Endothelial cell of umbilical vein (primary cell): ENCODE results near the gene HINFP. TPM values are rescaled to one million over a fixed set of nuclear protein-coding genes. Genes with fewer than 3 reads are reported as not detected.

Source experiments
- BruUV-seq: library from RNA; stranded (reverse); fragments of 400-500 nt; replicated peaks from 2 replicates; lab custom pipeline; 2021; lab: Mats Ljungman, UMichigan
- CTCF ChIA-PET: fragments of 300-600, 350-600 bp; sonication (Branson Sonifier 250); formaldehyde crosslinking; loops from one replicate; lab custom pipeline; 2021; ENCODE audit warnings: antibody characterized with exemption, inconsistent platforms; lab: Charles Lee
- POLR2A ChIA-PET: fragments of 300-600, 350-600 bp; sonication (Branson Sonifier 250); formaldehyde crosslinking; loops from one replicate; lab custom pipeline; 2021; ENCODE audit warnings: antibody characterized with exemption, inconsistent platforms; lab: Charles Lee
- DNase-seq: peaks from one replicate; pipeline ENCODE4 v3.0.0-alpha.2; 2011; ENCODE audit warnings: low read depth, low spot score
- FAIRE-seq: peaks from 2 replicates; lab custom pipeline; 2011; peaks lifted over from hg19 to GRCh38; lab: Jason Lieb, UNC
- H2AFZ ChIP-seq: 2 replicates; pipeline ENCODE4 v1.6.0; 2012; ENCODE audit warnings: low read depth, low read length, control low read depth, inconsistent platforms
- H3K27ac ChIP-seq: 2 replicates; pipeline ENCODE4 v1.5.1; 2011; ENCODE audit warnings: low read depth, mild to moderate bottlenecking, control low read depth, low read length, moderate library complexity; ENCODE audit not compliant: insufficient read depth
- H3K27me3 ChIP-seq, 2 experiments: 2 replicates each; pipeline versions ENCODE4 v1.6.0 to v1.6.1; 2011; ENCODE audit warnings: low read length in 2 of 2, mixed read lengths in 1 of 2; ENCODE audit not compliant: control insufficient read depth in 2 of 2, insufficient read depth in 2 of 2
- H3K36me3 ChIP-seq, 2 experiments: 2 replicates in 1 of 2; 3 replicates in 1 of 2; pipeline ENCODE4 v1.5.1; 2011; ENCODE audit warnings: low read length in 2 of 2, mild to moderate bottlenecking in 1 of 2, moderate library complexity in 1 of 2; ENCODE audit not compliant: control insufficient read depth in 2 of 2, insufficient read depth in 2 of 2; ENCODE audit errors: extremely low read depth in 1 of 2
- H3K4me1 ChIP-seq: 3 replicates; pipeline ENCODE4 v1.5.1; 2011; ENCODE audit warnings: mild to moderate bottlenecking, low read length; ENCODE audit not compliant: control insufficient read depth, insufficient read depth; ENCODE audit errors: extremely low read depth
- H3K4me2 ChIP-seq: 2 replicates; pipeline ENCODE4 v1.6.1; 2011; ENCODE audit warnings: low read length, control low read depth, mixed read lengths; ENCODE audit not compliant: insufficient read depth
- H3K4me3 ChIP-seq, 3 experiments: fragments of 200-600 bp in 1 of 3; sonication (generic), shearing (Covaris generic) in 1 of 3; replicated peaks in 1 of 3; 2 replicates each; pipeline ENCODE4 v1.5.1; 2011 to 2016; ENCODE audit warnings: control low read depth in 3 of 3, low read length in 3 of 3, mild to moderate bottlenecking in 2 of 3, inconsistent platforms in 1 of 3, low read depth in 1 of 3, moderate library complexity in 1 of 3; ENCODE audit not compliant: insufficient read depth in 1 of 3
- H3K79me2 ChIP-seq: 2 replicates; pipeline ENCODE4 v1.6.0; 2012; ENCODE audit warnings: low read length, inconsistent platforms; ENCODE audit not compliant: control insufficient read depth, insufficient read depth
- H3K9ac ChIP-seq: replicated peaks from 2 replicates; pipeline ENCODE3; 2011; ENCODE audit warnings: low read length, control low read depth; ENCODE audit not compliant: insufficient read depth; ENCODE audit errors: extremely low read depth
- H3K9me1 ChIP-seq: replicated peaks from 3 replicates; pipeline ENCODE4 v1.6.0; 2011; ENCODE audit warnings: mild to moderate bottlenecking, low read length; ENCODE audit not compliant: control insufficient read depth, insufficient read depth; ENCODE audit errors: extremely low read depth
- H3K9me3 ChIP-seq: replicated peaks from 2 replicates; pipeline ENCODE4 v1.5.1; 2012; ENCODE audit warnings: low read length, inconsistent platforms; ENCODE audit not compliant: control insufficient read depth, insufficient read depth
- H4K20me1 ChIP-seq: replicated peaks from 2 replicates; pipeline ENCODE3; 2011; ENCODE audit warnings: mild to moderate bottlenecking, low read length; ENCODE audit not compliant: control insufficient read depth, insufficient read depth; ENCODE audit errors: extremely low read depth
- CTCF ChIP-seq, 2 donors: IDR thresholded peaks; 1 replicate in 1 of 2; 2 replicates in 1 of 2; pipeline ENCODE4 v1.5.1; 2011; ENCODE audit warnings: low read length in 2 of 2, mild to moderate bottlenecking in 2 of 2, moderate library complexity in 2 of 2, control low read depth in 1 of 2, inconsistent platforms in 1 of 2, low read depth in 1 of 2; ENCODE audit not compliant: insufficient read depth in 1 of 2; ENCODE audit errors: extremely low read depth in 1 of 2
- EZH2 ChIP-seq: IDR thresholded peaks from 2 replicates; pipeline ENCODE4 v1.6.1; 2012; ENCODE audit warnings: borderline replicate concordance, low read depth, mild to moderate bottlenecking, moderate library complexity, low read length, inconsistent platforms; ENCODE audit not compliant: severe bottlenecking
- FOS ChIP-seq: IDR thresholded peaks from 2 replicates; pipeline ENCODE4 v1.6.1; 2011; ENCODE audit warnings: mild to moderate bottlenecking, low read length, moderate library complexity, borderline replicate concordance; ENCODE audit not compliant: insufficient read depth
- GATA2 ChIP-seq: IDR thresholded peaks from 2 replicates; pipeline ENCODE4 v1.7.0; 2011; ENCODE audit warnings: low read depth, mild to moderate bottlenecking, moderate library complexity, mixed read lengths, low read length; ENCODE audit not compliant: insufficient read length, insufficient read depth
- JUN ChIP-seq: IDR thresholded peaks from 2 replicates; pipeline ENCODE4 v1.6.1; 2011; ENCODE audit warnings: borderline replicate concordance, low read depth; ENCODE audit not compliant: insufficient read length, insufficient read depth
- MAX ChIP-seq: IDR thresholded peaks from 2 replicates; pipeline ENCODE4 v1.6.1; 2011; ENCODE audit not compliant: insufficient read depth, insufficient read length
- MYC ChIP-seq: IDR thresholded peaks from one replicate; pipeline ENCODE4 v1.6.1; 2011; ENCODE audit warnings: mild to moderate bottlenecking, low read depth, low read length
- POLR2A ChIP-seq: IDR thresholded peaks from 2 replicates; pipeline ENCODE4 v1.6.1; 2012; ENCODE audit warnings: low read depth, mild to moderate bottlenecking, control low read depth, low read length
- dilution Hi-C: fragments of 300-500 bp; cut with MboI; formaldehyde crosslinking; loops from one replicate; pipeline ENCODE4 v1.15.0; 2019; ENCODE audit warnings: low sequenced_read_pairs; ENCODE audit not compliant: extremely low pct_ligation_motif_present
- intact Hi-C: fragments of 100-400 bp; cut with micrococcal nuclease; formaldehyde crosslinking; loops from one replicate; pipeline ENCODE4 v1.10.0; 2022
- polyA plus RNA-seq, 4 experiments: library from polyadenylated mRNA; depleted of rRNA in 3 of 4; stranded (reverse) in 3 of 4; unstranded in 1 of 4; fragments of >200 nt; gene quantifications; 2 replicates each; pipeline versions ENCODE4 v1.2.1 to v1.2.3, GENCODE V29; 2011 to 2012; ENCODE audit warnings: missing spikeins in 1 of 4
- total RNA-seq: library from RNA; stranded (reverse); gene quantifications from 2 replicates; pipeline ENCODE4 v1.2.3, GENCODE V29; 2021

The HINFP gene
- total and polyA plus RNA-seq, 2 donors (not counting 3 experiments of a cell fraction or from before 2014, with no cell fraction given), result 30.8 to 33.4 TPM

GRCh38 chr11:119091178-119091577 is 30.2 kb upstream of the HINFP start:
- H3K9me1 ChIP-seq, result no peaks in the 10 kb centered on the region
- peaks cover 33% of the 10 kb centered on the region for H3K79me2 ChIP-seq
- no peak overlapping the region for H3K4me2 ChIP-seq
- H3K4me1 ChIP-seq, result peaks cover 21% of the 10 kb centered on the region
- H3K9ac ChIP-seq, result no peak overlapping the region
- peaks cover 2 to 3% of the 10 kb centered on the region in 2 experiments for H3K36me3 ChIP-seq
- ChIA-PET POLR2A (interaction anchor here (0.8 kb wide), 1 partner anchor 11 kb away, joined by 3 read pairs; no protein-coding TSS in a partner anchor), CTCF (interaction anchor here (1.8 kb wide), 1 partner anchor 23 kb away, joined by 3 read pairs; the partner anchor contains the start of gene VPS11)
- no peaks in the 10 kb centered on the region for H3K9me3 ChIP-seq
- peaks cover 2% of the 10 kb centered on the region for H4K20me1 ChIP-seq
- no TSS peak for BruUV-seq
- no peaks in the 10 kb centered on the region for H3K27me3 ChIP-seq
- no peak overlapping the region for H2AFZ ChIP-seq
- dilution Hi-C loops (no loop called here), intact Hi-C loops (no loop called here)
- no peak overlapping the region for H3K4me3 ChIP-seq
- TF ChIP-seq POLR2A, result peak; percentile 55
- TF ChIP-seq EZH2, result no peak
- no peak for DNase-seq
- FAIRE-seq, result no peak
- no peak overlapping the region for H3K27ac ChIP-seq

- Histone ChIP-seq H3K4me2 (peak overlapping the region; percentile 95), H3K9me1 (no peaks in the 10 kb centered on the region), H3K9ac (no peak overlapping the region), H2AFZ (no peak overlapping the region), H3K36me3 (peaks cover 5 to 11% of the 10 kb centered on the region in 2 experiments), H3K9me3 (no peaks in the 10 kb centered on the region), H3K27me3 (no peaks in the 10 kb centered on the region), H3K4me1 (peaks cover 22% of the 10 kb centered on the region), H3K27ac (no peak overlapping the region), H3K79me2 (peaks cover 33% of the 10 kb centered on the region), H4K20me1 (peaks cover 2% of the 10 kb centered on the region), H3K4me3 (peak overlapping the region in 1 of 3 experiments; percentile 90)
- intact Hi-C loops (no loop called here), dilution Hi-C loops (no loop called here)
- POLR2A ChIA-PET, result interaction anchor here (1.0 kb wide), 1 partner anchor 29 kb away, joined by 3 read pairs; the partner anchor contains the start of gene HINFP
- BruUV-seq, result no TSS peak
- FAIRE-seq, result no peak
- DNase-seq, result no peak
- TF ChIP-seq JUN (no peak), FOS (no peak), GATA2 (no peak), CTCF (IDR thresholded peaks at IDR 0.05; ENCODE audit: extremely low read depth in 1 of 2, insufficient read depth in 1 of 2, low read depth in 1 of 2, low read length in 2 of 2) (no peak), MAX (no peak), MYC (no peak), EZH2 (no peak), POLR2A (no peak)
- CTCF ChIA-PET, result interaction anchor here (1.0 to 1.8 kb wide), 3 partner anchors 24 to 232 kb away, joined by 3 to 7 read pairs (median 3); partner anchors contain the start of gene VPS11
Observed at GRCh38 chr11:119091966-119092879, 29.2 kb upstream of the HINFP start.
